Astrocyte of the cerebellum (primary cell): ENCODE results near the gene ARL5A.

Experiments used
- DNase-seq: peaks from one replicate; pipeline ENCODE4 v3.0.0-alpha.2; 2011; ENCODE audit warnings: low read depth
- H3K4me3 ChIP-seq: 2 replicates; pipeline ENCODE4 v1.5.1; 2011; ENCODE audit warnings: mild to moderate bottlenecking, low read depth, low read length, moderate library complexity
- in situ Hi-C: cut with HindIII; loops from 2 replicates; pipeline ENCODE4 v1.10.0; 2017; ENCODE audit warnings: low sequenced_read_pairs
- TF ChIP-seq, protein P1 (sequence below): IDR thresholded peaks from 2 replicates; pipeline ENCODE4 v1.5.1; 2012; ENCODE audit warnings: low read length, low read depth, moderate library complexity, mild to moderate bottlenecking; ENCODE audit errors: missing control alignments

Gene ARL5A

DNA sequence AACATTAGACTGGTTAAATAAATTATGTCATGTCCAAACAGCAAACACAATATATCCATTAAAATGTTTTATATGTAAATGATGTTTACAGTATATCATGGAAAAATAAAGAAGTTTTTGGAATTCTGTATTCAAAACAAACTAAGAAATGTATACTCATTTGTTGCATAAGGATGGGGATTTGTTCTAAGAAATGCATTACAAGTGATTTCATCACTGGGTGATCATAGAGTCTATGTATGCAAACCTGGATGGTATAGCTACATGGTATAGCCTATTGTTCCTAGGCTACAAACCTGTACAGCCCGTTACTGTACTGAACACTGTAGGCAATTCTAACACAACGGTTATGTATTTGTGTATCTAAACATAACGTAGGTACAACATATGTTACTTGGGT, 35.1 kb downstream of the ARL5A start:
- in situ Hi-C loops: no loop called here
- TF ChIP-seq, protein P1, sequence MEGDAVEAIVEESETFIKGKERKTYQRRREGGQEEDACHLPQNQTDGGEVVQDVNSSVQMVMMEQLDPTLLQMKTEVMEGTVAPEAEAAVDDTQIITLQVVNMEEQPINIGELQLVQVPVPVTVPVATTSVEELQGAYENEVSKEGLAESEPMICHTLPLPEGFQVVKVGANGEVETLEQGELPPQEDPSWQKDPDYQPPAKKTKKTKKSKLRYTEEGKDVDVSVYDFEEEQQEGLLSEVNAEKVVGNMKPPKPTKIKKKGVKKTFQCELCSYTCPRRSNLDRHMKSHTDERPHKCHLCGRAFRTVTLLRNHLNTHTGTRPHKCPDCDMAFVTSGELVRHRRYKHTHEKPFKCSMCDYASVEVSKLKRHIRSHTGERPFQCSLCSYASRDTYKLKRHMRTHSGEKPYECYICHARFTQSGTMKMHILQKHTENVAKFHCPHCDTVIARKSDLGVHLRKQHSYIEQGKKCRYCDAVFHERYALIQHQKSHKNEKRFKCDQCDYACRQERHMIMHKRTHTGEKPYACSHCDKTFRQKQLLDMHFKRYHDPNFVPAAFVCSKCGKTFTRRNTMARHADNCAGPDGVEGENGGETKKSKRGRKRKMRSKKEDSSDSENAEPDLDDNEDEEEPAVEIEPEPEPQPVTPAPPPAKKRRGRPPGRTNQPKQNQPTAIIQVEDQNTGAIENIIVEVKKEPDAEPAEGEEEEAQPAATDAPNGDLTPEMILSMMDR: no peak
- no peak overlapping the region for H3K4me3 ChIP-seq
- no peak for DNase-seq

GRCh38 chr2:151792589-151792988, 35.6 kb downstream of the ARL5A start:
- in situ Hi-C loops: no loop called here
- no peak for DNase-seq
- TF ChIP-seq, protein P1: no peak
- no peak overlapping the region for H3K4me3 ChIP-seq

GRCh38 chr2:151791545-151791944, 36.7 kb downstream of the ARL5A start:
- H3K4me3 ChIP-seq: no peak overlapping the region
- TF ChIP-seq, protein P1: no peak
- DNase-seq: no peak
- in situ Hi-C loops: no loop called here

- in situ Hi-C loops: no loop called here
- TF ChIP-seq, protein P1: no peak
- no peak overlapping the region for H3K4me3 ChIP-seq
- no peak for DNase-seq
These were observed 37.5 kb downstream of the ARL5A start for GRCh38 chr2:151790689-151791088.

GRCh38 chr2:151789055-151789834, 39.0 kb downstream of the ARL5A start:
- in situ Hi-C loops: no loop called here
- no peak for DNase-seq
- no peak overlapping the region for H3K4me3 ChIP-seq
- TF ChIP-seq, protein P1: no peak

DNA sequence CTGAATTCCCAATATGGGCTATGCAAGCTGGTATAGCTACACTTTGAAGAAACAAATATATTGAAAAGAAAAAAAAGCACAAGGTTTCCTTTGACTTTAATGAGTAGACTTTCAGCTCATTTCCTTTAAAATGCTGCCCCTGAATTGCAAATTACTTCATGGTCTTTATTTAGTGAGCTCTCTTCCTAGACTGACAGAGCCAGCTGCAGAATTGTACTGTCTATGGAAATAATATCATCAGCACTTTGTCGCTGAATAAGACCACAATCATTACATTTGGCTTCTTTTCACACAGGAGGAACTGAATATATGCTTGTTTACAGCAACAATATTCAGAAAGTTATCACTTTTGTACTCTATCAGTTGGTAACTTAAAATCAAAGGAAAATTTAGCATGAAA, 41.7 kb downstream of the ARL5A start:
- in situ Hi-C loops: no loop called here
- TF ChIP-seq, protein P1: no peak
- DNase-seq: no peak
- no peak overlapping the region for H3K4me3 ChIP-seq
